Osteocyte (in vitro differentiated cells): ENCODE measurements around the gene FAM200C. TPM values are rescaled to one million over a fixed set of nuclear protein-coding genes. Genes with fewer than 3 reads are reported as not detected.
"Not testable (repeated sequence)": the region's sequence is repeated elsewhere in the genome, so short reads cannot be mapped to it uniquely, and the experiment has no call there.

Experiments
- DNase-seq: peaks from one replicate; pipeline ENCODE4 v3.0.0; 2021; ENCODE audit warnings: mixed read lengths; ENCODE audit not compliant: unreplicated experiment; ENCODE audit errors: extremely low spot score
- H3K27ac Mint-ChIP-seq: one replicate; pipeline ENCODE4 v1.8.0; 2021; ENCODE audit warnings: mild to moderate bottlenecking, mixed read lengths; ENCODE audit not compliant: unreplicated experiment
- H3K27me3 Mint-ChIP-seq: one replicate; pipeline ENCODE4 v1.8.0; 2021; ENCODE audit warnings: mixed read lengths; ENCODE audit not compliant: unreplicated experiment
- H3K36me3 Mint-ChIP-seq: one replicate; pipeline ENCODE4 v1.8.0; 2021; ENCODE audit warnings: mixed read lengths; ENCODE audit not compliant: unreplicated experiment
- H3K4me1 Mint-ChIP-seq: one replicate; pipeline ENCODE4 v1.8.0; 2021; ENCODE audit warnings: mixed read lengths; ENCODE audit not compliant: unreplicated experiment
- H3K4me3 Mint-ChIP-seq: one replicate; pipeline ENCODE4 v1.8.0; 2021; ENCODE audit warnings: mild to moderate bottlenecking, moderate library complexity, mixed read lengths; ENCODE audit not compliant: unreplicated experiment
- H3K9me3 Mint-ChIP-seq: one replicate; pipeline ENCODE4 v1.8.0; 2021; ENCODE audit warnings: mixed read lengths; ENCODE audit not compliant: unreplicated experiment
- total RNA-seq: library from RNA; stranded (reverse); gene quantifications from 2 replicates; pipeline ENCODE4 v1.2.1, GENCODE V29; 2021
- TF ChIP-seq, protein P1 (sequence below): fragments of 200-600 bp; sonication (generic); IDR thresholded peaks from 2 replicates; pipeline ENCODE4 v1.5.0; 2021; ENCODE audit warnings: antibody characterized with exemption, mild to moderate bottlenecking, moderate library complexity

Gene FAM200C
- total RNA-seq, 1 donor from 2014 or later, result 4.3 TPM

DNA sequence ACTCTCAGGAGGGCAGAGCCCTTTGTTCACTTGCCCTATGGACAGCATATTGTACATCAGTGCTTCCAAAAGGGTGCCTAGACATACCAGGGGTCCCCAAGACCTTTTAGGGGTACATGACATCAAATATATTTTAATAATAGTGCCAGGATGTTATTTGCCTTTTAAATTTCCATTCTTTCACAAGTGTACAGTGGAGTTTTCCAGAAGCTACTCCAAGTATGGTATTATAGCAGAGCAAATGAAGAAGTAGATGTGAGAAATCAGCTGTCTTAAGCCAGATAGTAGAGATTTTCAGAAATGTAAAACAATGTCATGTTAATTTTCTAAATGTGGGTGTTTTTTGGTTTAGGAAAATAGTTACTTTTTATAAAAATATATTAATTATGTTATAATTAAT, 37.4 kb upstream of the FAM200C start:
- H3K4me1 Mint-ChIP-seq, result peaks cover 10% of the 10 kb centered on the region
- H3K27me3 Mint-ChIP-seq, result peaks cover 28% of the 10 kb centered on the region
- TF ChIP-seq, protein P1, sequence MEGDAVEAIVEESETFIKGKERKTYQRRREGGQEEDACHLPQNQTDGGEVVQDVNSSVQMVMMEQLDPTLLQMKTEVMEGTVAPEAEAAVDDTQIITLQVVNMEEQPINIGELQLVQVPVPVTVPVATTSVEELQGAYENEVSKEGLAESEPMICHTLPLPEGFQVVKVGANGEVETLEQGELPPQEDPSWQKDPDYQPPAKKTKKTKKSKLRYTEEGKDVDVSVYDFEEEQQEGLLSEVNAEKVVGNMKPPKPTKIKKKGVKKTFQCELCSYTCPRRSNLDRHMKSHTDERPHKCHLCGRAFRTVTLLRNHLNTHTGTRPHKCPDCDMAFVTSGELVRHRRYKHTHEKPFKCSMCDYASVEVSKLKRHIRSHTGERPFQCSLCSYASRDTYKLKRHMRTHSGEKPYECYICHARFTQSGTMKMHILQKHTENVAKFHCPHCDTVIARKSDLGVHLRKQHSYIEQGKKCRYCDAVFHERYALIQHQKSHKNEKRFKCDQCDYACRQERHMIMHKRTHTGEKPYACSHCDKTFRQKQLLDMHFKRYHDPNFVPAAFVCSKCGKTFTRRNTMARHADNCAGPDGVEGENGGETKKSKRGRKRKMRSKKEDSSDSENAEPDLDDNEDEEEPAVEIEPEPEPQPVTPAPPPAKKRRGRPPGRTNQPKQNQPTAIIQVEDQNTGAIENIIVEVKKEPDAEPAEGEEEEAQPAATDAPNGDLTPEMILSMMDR, result no peak
- H3K9me3 Mint-ChIP-seq, result no peaks in the 10 kb centered on the region
- H3K36me3 Mint-ChIP-seq, result no peaks in the 10 kb centered on the region
- no peak overlapping the region for H3K4me3 Mint-ChIP-seq
- H3K27ac Mint-ChIP-seq, result no peak overlapping the region
- DNase-seq, result no peak

DNA sequence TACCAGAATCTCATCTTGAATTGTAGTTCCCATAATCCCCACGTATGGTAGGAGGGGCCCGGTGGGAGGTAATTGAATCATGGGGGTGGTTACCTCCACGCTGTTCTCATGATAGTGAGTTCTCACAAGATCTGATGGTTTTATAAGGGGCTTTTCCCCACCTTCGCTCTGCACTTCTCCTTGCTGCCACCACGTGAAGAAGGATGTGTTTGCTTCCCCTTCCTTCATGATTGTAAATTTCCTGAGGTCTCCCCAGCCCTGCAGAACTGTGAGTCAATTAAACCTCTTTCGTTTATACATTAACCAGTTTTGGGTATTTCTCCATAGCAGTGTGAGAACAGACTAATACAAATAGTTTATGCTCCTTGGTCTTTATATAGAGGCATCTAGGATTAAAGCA, 36.8 kb upstream of the FAM200C start:
- H3K27me3 Mint-ChIP-seq, result peaks cover 28% of the 10 kb centered on the region
- not testable (repeated sequence) for H3K9me3 Mint-ChIP-seq, DNase-seq, H3K4me1 Mint-ChIP-seq, H3K36me3 Mint-ChIP-seq, H3K27ac Mint-ChIP-seq, H3K4me3 Mint-ChIP-seq

DNA sequence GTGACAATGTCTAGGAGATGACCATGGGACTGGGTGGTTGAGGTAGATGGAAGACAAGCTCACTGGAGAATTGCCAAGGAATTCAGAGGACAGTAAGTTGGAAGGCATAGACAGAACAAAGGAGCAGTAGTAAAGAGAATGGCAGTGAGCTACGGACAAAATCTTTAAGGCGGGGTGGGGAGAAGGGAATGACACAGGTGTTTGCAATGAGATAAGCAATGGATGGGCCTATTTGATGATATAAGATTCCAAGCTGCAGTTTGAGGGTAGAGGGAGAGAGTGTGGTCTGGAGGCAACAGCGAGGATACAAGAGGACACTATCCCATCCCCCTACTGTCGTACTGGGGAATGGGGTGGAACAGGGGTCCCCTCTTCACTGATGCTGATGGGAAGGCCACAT, 36.2 kb upstream of the FAM200C start:
- no peak overlapping the region for H3K27ac Mint-ChIP-seq
- TF ChIP-seq, protein P1, result no peak
- no peaks in the 10 kb centered on the region for H3K36me3 Mint-ChIP-seq
- no peaks in the 10 kb centered on the region for H3K9me3 Mint-ChIP-seq
- H3K4me1 Mint-ChIP-seq, result peaks cover 10% of the 10 kb centered on the region
- H3K27me3 Mint-ChIP-seq, result peaks cover 28% of the 10 kb centered on the region
- no peak for DNase-seq
- no peak overlapping the region for H3K4me3 Mint-ChIP-seq

DNA sequence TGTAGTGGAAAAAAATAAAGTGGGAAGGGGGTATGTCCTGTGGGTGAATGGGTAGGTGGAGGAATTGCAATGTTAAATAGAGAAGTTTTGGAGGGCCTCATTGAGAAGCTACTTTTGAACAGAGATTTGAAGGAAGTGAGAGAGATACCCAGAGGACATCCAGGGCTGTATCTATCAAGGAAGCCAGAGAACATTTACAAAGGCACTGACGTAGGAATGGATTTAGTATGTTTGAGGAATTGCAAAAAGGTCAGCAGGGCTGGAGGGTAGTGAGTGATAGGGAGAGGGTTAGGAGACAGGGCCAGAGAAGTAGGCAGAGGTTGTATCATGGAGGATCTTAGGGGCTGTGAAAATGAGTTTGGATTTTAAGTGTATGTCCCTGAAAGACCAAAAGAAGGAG, 35.7 kb upstream of the FAM200C start:
- Mint-ChIP-seq H3K27ac (no peak overlapping the region), H3K36me3 (no peaks in the 10 kb centered on the region), H3K4me1 (peaks cover 10% of the 10 kb centered on the region), H3K9me3 (no peaks in the 10 kb centered on the region), H3K4me3 (no peak overlapping the region), H3K27me3 (peaks cover 28% of the 10 kb centered on the region)
- TF ChIP-seq, protein P1, result no peak
- no peak for DNase-seq

DNA sequence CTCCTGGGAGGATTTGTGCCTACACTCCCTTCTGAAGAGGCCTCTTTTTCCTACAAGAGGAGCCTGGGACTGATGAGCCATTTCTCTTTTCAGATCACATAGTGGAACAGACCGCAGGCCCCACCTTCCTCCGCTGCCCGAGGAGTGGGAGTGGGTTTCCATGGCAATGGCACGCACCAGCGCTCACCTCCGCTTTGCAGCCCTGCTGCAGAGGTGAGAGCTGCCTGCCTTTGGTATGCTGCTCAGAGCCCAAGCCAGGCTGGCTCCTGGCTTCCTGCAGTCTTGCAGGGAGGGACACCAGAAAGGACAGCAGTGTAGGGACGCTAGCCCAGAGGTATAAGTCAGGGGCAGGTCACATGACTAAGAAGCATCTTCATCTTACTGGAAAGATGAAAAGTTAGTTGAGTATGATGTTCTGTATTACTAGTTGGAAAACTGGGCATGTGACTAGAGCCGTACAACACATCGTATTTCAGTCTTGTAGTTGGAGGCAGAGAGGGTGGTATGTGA, 34.2 kb upstream of the FAM200C start:
- H3K27ac Mint-ChIP-seq, result no peak overlapping the region

More for the DNA sequence above, 34.2 kb upstream of the FAM200C start:
- H3K4me1 Mint-ChIP-seq, result peaks cover 7% of the 10 kb centered on the region
- DNase-seq, result no peak
- no peaks in the 10 kb centered on the region for H3K9me3 Mint-ChIP-seq
- H3K4me3 Mint-ChIP-seq, result no peak overlapping the region
- no peaks in the 10 kb centered on the region for H3K36me3 Mint-ChIP-seq
- TF ChIP-seq, protein P1, result no peak
- peaks cover 23% of the 10 kb centered on the region for H3K27me3 Mint-ChIP-seq
